Spleen (tissue), 7 donors: ENCODE results near the gene PTPN13.

Experiments
- CTCF ChIP-seq, 11 experiments: fragments of 200-600 bp in 7 of 11; fragments of 450-650 bp in 4 of 11; sonication (generic) in 4 of 11; IDR thresholded peaks in 8 of 11; conservative IDR thresholded peaks in 3 of 11; 1 replicate in 7 of 11; 2 replicates in 4 of 11; pipeline versions ENCODE4 v1.4.0 to v1.8.0; 2016 to 2021; ENCODE audit warnings: antibody characterized with exemption in 11 of 11, inconsistent platforms in 4 of 11, mild to moderate bottlenecking in 1 of 11
- POLR2AphosphoS5 ChIP-seq, 3 donors: sonication (generic); formaldehyde crosslinking; IDR thresholded peaks; one replicate each; pipeline ENCODE4 v1.5.1; 2017; ENCODE audit warnings: antibody characterized with exemption in 3 of 3
- donor health status: DM: no; HTN: no; CAD: no; lungs with moderate emphysema.
- donor health status: DM: no; HTN: no; CAD: no.
- donor health status: DM: no; HTN: no; CAD: no.

DNA sequence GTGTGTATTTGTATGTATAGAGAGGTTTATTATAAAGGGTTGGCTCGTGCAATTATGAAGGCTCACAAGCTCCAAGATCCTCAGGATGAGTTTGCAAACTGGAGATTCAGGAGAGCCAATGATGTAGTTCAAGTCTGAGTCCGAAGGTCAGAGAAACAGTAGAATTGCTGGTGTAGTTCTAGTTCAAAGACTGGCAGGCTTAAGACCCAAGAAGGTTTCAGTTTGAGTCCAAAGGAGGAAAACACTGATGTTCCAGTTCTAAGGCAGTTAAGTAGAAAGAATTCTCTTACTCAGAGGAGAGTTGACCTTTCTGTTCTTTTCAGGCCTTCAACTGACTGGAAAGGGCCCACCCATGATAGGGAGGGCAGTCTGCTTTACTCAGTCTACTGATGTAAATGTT is 89.1 kb downstream of the PTPN13 start:
- TF ChIP-seq POLR2AphosphoS5 (IDR thresholded peaks at IDR 0.05) (no peak), CTCF (IDR thresholded peaks at IDR 0.05 in 8 of 11, conservative IDR thresholded peaks at IDR 0.05 in 3 of 11) (no peak)
